Breast epithelium (tissue), 4 donors: ENCODE results near the gene PKHD1. TPM values are rescaled to one million over a fixed set of nuclear protein-coding genes. Genes with fewer than 3 reads are reported as not detected.

Source experiments
- DNase-seq, 2 donors: peaks; one replicate each; pipeline ENCODE4 v3.0.0-alpha.2; 2019; ENCODE audit warnings: low spot score in 2 of 2
- H3K27ac ChIP-seq, 2 donors: fragments of 200-600 bp; sonication (generic) in 1 of 2; one replicate each; pipeline ENCODE4 v1.5.1; 2016 to 2019; ENCODE audit warnings: mild to moderate bottlenecking in 1 of 2
- H3K27me3 ChIP-seq, 2 donors: fragments of 200-600 bp; sonication (generic) in 1 of 2; one replicate each; pipeline versions ENCODE4 v1.5.1 to v1.6.0; 2017 to 2019; ENCODE audit warnings: control low read depth in 1 of 2, mild to moderate bottlenecking in 1 of 2
- H3K36me3 ChIP-seq: fragments of 200-600 bp; one replicate; pipeline ENCODE4 v1.5.1; 2019
- H3K4me1 ChIP-seq, 2 donors: fragments of 200-600 bp; sonication (generic); one replicate each; pipeline ENCODE4 v1.5.1; 2016 to 2019; ENCODE audit warnings: control low read depth in 1 of 2
- H3K4me3 ChIP-seq, 3 donors: fragments of 200-600 bp; sonication (generic); 1 replicate in 2 of 3; 2 replicates in 1 of 3; pipeline ENCODE4 v1.5.1; 2016 to 2019; ENCODE audit warnings: mild to moderate bottlenecking in 3 of 3, moderate library complexity in 2 of 3
- H3K9me3 ChIP-seq, 2 donors: fragments of 200-600 bp; sonication (generic) in 1 of 2; one replicate each; pipeline ENCODE4 v1.5.1; 2016 to 2019; ENCODE audit warnings: control low read depth in 1 of 2
- POLR2A ChIP-seq: fragments of 450-650 bp; IDR thresholded peaks from one replicate; pipeline ENCODE4 v1.6.1; 2016; ENCODE audit warnings: antibody characterized with exemption, mild to moderate bottlenecking, moderate library complexity
- POLR2AphosphoS5 ChIP-seq, 3 donors: sonication (generic); formaldehyde crosslinking; IDR thresholded peaks; one replicate each; pipeline ENCODE4 v1.6.1; 2017; ENCODE audit warnings: antibody characterized with exemption in 3 of 3
- intact Hi-C: fragments of 100-400 bp; cut with DNase I; formaldehyde crosslinking; loops from one replicate; pipeline ENCODE4 v1.15.1; 2023; ENCODE audit warnings: low total_unique reads
- total RNA-seq, 3 donors: library from RNA; depleted of rRNA; stranded (reverse); fragments of >200 nt; gene quantifications; one replicate each; pipeline ENCODE4 v1.1.0, GENCODE V29; 2016
- TF ChIP-seq, protein P1 (sequence below), 3 donors: fragments of 450-650 bp; IDR thresholded peaks; one replicate each; pipeline ENCODE4 v1.5.1; 2016 to 2017; ENCODE audit warnings: antibody characterized with exemption in 3 of 3, mild to moderate bottlenecking in 3 of 3, moderate library complexity in 3 of 3

Gene PKHD1
- total RNA-seq, 3 donors from 2014 or later: 0.44 to 1.1 (median 0.66) TPM

DNA sequence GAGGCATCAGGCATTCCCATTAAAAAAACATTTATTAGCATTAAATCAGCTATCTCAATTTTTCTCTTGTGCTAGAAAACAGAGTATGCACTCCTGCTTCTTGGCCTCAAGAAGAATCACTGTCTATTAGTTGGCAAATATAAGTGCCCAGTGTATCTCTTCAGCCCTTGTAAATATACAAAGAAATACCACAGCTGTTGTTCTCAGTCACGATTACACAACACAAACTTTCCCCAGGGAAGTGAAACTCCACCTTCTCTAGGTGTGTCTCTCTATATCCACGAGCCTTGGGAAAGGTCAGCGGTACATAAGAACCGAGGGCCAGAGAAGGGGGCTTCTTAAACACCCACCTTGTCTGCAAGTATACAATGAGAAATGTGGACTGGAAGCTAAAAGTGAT is 194.7 kb downstream of the PKHD1 start:
- H3K36me3 ChIP-seq: no peaks in the 10 kb centered on the region
- H3K4me1 ChIP-seq: no peaks in the 10 kb centered on the region
- TF ChIP-seq POLR2AphosphoS5 (IDR thresholded peaks at IDR 0.05) (no peak), POLR2A (no peak)
- TF ChIP-seq, protein P1, sequence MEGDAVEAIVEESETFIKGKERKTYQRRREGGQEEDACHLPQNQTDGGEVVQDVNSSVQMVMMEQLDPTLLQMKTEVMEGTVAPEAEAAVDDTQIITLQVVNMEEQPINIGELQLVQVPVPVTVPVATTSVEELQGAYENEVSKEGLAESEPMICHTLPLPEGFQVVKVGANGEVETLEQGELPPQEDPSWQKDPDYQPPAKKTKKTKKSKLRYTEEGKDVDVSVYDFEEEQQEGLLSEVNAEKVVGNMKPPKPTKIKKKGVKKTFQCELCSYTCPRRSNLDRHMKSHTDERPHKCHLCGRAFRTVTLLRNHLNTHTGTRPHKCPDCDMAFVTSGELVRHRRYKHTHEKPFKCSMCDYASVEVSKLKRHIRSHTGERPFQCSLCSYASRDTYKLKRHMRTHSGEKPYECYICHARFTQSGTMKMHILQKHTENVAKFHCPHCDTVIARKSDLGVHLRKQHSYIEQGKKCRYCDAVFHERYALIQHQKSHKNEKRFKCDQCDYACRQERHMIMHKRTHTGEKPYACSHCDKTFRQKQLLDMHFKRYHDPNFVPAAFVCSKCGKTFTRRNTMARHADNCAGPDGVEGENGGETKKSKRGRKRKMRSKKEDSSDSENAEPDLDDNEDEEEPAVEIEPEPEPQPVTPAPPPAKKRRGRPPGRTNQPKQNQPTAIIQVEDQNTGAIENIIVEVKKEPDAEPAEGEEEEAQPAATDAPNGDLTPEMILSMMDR (IDR thresholded peaks at IDR 0.05): no peak
- DNase-seq: no peak
- no peak overlapping the region for H3K27ac ChIP-seq
- no peak overlapping the region for H3K4me3 ChIP-seq
- H3K27me3 ChIP-seq: no peaks in the 10 kb centered on the region
- intact Hi-C loops: no loop called here
- no peaks in the 10 kb centered on the region for H3K9me3 ChIP-seq

DNA sequence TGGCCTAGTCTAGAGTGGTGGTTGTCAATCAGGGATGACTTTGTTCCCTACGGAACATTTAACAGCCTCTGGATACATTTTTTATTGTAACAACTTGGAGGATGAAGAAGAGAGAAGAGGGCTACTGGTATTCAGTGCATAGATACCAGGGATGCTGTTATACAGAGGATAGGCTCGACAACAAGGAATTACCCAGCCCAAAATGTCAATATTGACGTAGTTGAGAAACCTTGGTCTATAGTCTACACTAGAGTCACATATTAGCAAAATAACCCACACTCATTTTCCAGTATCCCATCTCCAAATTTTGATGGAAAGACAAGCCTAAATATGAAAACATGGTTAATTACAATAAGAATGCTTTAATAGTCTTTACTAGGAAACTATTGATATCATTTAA is 195.1 kb downstream of the PKHD1 start:
- Histone ChIP-seq H3K9me3 (no peaks in the 10 kb centered on the region), H3K27ac (no peak overlapping the region), H3K36me3 (no peaks in the 10 kb centered on the region), H3K4me1 (no peaks in the 10 kb centered on the region), H3K4me3 (no peak overlapping the region), H3K27me3 (no peaks in the 10 kb centered on the region)
- intact Hi-C loops: no loop called here
- TF ChIP-seq, protein P1 (IDR thresholded peaks at IDR 0.05): no peak
- TF ChIP-seq POLR2A (no peak), POLR2AphosphoS5 (IDR thresholded peaks at IDR 0.05) (no peak)
- DNase-seq: no peak

DNA sequence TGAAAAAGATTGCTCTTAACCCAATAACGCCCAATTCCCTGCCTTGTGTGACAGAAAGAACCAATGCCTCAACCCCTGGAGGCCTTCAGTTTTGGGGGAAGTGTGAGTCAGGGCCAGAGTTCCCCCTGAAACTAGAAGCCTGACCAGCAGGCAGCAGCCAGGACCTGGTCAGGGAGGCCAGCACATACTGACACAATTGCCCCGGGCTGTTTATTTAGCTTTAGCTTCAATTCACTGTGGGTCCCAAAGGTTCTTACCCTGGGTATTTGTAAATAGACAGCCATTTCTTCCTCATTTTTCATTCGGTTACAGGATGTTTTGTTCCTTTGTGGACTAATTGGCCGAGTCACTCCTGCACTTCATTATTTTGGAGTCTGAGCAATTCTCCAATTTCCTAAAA is 195.6 kb downstream of the PKHD1 start:
- Histone ChIP-seq H3K4me1 (no peaks in the 10 kb centered on the region), H3K9me3 (no peaks in the 10 kb centered on the region), H3K27me3 (no peaks in the 10 kb centered on the region), H3K36me3 (no peaks in the 10 kb centered on the region), H3K27ac (no peak overlapping the region), H3K4me3 (no peak overlapping the region)
- TF ChIP-seq POLR2AphosphoS5 (IDR thresholded peaks at IDR 0.05): no peak
- TF ChIP-seq, protein P1 (IDR thresholded peaks at IDR 0.05): no peak
- TF ChIP-seq POLR2A: no peak
- intact Hi-C loops: no loop called here
- DNase-seq: no peak

DNA sequence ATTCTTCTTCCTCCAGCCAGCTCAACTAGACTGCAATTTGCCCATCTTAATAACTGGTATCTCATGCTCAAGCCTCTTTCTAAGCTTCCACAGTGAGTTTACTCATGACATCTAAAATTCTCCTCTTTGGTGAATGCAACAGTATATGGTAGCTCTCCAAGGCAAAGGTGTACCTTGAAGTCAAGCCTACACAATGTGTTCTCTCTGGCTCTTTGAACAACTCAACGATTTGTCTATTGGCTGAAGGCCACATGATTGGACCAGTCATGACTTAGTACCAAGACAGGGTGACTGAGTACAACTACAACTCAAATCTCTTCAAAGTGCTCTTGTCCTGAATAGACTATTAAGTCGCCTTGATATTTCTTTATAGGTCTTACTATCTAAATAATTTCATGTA is 199.6 kb downstream of the PKHD1 start:
- intact Hi-C loops: no loop called here
- no peaks in the 10 kb centered on the region for H3K36me3 ChIP-seq
- no peak overlapping the region for H3K4me3 ChIP-seq
- no peak for TF ChIP-seq POLR2AphosphoS5 (IDR thresholded peaks at IDR 0.05)
- TF ChIP-seq POLR2A: no peak
- TF ChIP-seq, protein P1 (IDR thresholded peaks at IDR 0.05): no peak
- H3K27me3 ChIP-seq: no peaks in the 10 kb centered on the region
- no peaks in the 10 kb centered on the region for H3K9me3 ChIP-seq
- no peaks in the 10 kb centered on the region for H3K4me1 ChIP-seq
- no peak for DNase-seq
- H3K27ac ChIP-seq: no peak overlapping the region

DNA sequence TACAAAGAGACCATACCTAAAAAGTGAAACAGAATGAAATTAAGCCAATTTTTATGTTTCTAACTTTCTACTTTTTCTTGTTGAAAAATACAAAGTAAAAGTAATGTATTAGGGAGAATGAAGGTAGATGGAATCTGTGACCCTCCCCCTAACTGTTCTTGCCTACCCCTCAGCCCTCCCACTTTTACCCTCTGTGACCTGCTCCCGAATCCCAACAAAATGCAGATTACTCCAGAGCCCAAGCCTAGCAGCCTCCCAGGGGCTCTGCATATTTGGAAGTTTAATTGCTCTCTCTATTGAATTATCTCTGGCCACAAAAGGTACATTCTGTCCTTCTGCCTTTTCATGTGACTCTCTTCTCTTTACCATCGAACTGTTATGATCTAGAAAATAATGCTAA is 201.5 kb downstream of the PKHD1 start:
- H3K4me3 ChIP-seq: no peak overlapping the region
- no peaks in the 10 kb centered on the region for H3K9me3 ChIP-seq

More for the DNA sequence above, 201.5 kb downstream of the PKHD1 start:
- TF ChIP-seq, protein P1 (IDR thresholded peaks at IDR 0.05): no peak
- TF ChIP-seq POLR2AphosphoS5 (IDR thresholded peaks at IDR 0.05) (no peak), POLR2A (no peak)
- intact Hi-C loops: no loop called here
- DNase-seq: no peak
- Histone ChIP-seq H3K4me1 (no peaks in the 10 kb centered on the region), H3K27ac (no peak overlapping the region), H3K36me3 (no peaks in the 10 kb centered on the region), H3K27me3 (no peaks in the 10 kb centered on the region)
